ENCODE results near the gene LHX6.

DNA sequence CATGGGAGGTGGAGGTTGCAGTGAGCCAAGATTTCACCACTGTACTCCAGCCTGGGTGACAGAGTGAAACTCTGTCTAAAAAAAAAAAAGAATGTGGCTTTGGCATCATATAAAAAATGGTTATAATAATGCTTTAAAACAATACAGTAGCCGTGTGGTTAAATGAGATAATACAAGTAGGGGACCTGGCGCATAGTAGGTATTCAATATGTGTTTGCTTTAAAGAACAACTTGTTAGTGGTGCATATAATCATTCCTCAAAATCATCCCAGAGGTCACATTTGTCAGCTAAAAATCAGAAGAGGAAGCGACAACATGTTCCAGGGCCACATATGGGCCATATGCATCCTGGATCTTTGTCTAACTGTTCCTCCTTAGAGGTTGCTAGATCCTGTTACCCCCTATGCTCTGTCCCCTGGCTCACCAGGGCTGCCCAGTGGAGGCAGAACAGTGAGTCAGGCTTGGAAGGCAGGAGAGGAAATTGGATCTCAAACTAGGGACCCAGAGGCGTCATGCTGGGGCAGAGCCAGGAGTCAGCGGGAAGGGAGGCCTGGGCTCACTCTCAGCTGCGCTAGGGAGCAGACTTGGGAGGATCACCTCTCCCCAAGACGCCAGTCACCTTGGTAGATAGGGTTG lies 27.7 kb downstream of the LHX6 start:
- TF ChIP-seq, protein P1, sequence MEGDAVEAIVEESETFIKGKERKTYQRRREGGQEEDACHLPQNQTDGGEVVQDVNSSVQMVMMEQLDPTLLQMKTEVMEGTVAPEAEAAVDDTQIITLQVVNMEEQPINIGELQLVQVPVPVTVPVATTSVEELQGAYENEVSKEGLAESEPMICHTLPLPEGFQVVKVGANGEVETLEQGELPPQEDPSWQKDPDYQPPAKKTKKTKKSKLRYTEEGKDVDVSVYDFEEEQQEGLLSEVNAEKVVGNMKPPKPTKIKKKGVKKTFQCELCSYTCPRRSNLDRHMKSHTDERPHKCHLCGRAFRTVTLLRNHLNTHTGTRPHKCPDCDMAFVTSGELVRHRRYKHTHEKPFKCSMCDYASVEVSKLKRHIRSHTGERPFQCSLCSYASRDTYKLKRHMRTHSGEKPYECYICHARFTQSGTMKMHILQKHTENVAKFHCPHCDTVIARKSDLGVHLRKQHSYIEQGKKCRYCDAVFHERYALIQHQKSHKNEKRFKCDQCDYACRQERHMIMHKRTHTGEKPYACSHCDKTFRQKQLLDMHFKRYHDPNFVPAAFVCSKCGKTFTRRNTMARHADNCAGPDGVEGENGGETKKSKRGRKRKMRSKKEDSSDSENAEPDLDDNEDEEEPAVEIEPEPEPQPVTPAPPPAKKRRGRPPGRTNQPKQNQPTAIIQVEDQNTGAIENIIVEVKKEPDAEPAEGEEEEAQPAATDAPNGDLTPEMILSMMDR (IDR thresholded peaks at IDR 0.05) = no peak
- no peak for TF ChIP-seq POLR2A (IDR thresholded peaks at IDR 0.05)
